ENCODE results near the gene HS3ST3A1. TPM values are rescaled to one million over a fixed set of nuclear protein-coding genes. Genes with fewer than 3 reads are reported as not detected.

Gene HS3ST3A1
- total and polyA plus RNA-seq, 2 of the 8 experiments (the other 6 are each of a cell fraction or from before 2014, with no cell fraction given), result 5.4 to 5.7 TPM

- DNase-seq (ENCODE audit: low read depth in 1 of 2, low spot score in 2 of 2), result no peak
- POLR2A ChIA-PET (ENCODE audit: partially characterized antibody), result no interaction called here
- no peaks in the 10 kb centered on the region for H3K36me3 ChIP-seq (ENCODE audit: control insufficient read depth in 2 of 4, insufficient read depth in 4 of 4, low read length in 3 of 4)
- TF ChIP-seq CREB1 (IDR thresholded peaks at IDR 0.05), result no peak
- no peak for TF ChIP-seq MAFK (IDR thresholded peaks at IDR 0.05; ENCODE audit: low read depth, low read length)
- no peak for TF ChIP-seq TAF7 (optimal IDR thresholded peaks at IDR 0.05; ENCODE audit: borderline replicate concordance, low read depth, low read length)
- TF ChIP-seq GABPA (IDR thresholded peaks at IDR 0.05; ENCODE audit: borderline replicate concordance, insufficient read depth, low read length), result no peak
- TF ChIP-seq YY1 (IDR thresholded peaks at IDR 0.05; ENCODE audit: low read depth, low read length), result 0 out of 2 replicates have a peak, but pooled peaks have one; percentile 32
- no peak for TF ChIP-seq MAX (IDR thresholded peaks at IDR 0.05)
- no peak for TF ChIP-seq JUND (IDR thresholded peaks at IDR 0.05; ENCODE audit: low read length)
- no peak for TF ChIP-seq SP2 (IDR thresholded peaks at IDR 0.05; ENCODE audit: low read length)
- no peak for TF ChIP-seq POLR2A (IDR thresholded peaks at IDR 0.05; ENCODE audit: control extremely low read depth in 1 of 2, low read depth in 2 of 2, low read length in 2 of 2)
- no peak for TF ChIP-seq CBX8 (IDR thresholded peaks at IDR 0.05; ENCODE audit: borderline replicate concordance, low read depth, low read length)
- no peak for TF ChIP-seq CHD2 (IDR thresholded peaks at IDR 0.05; ENCODE audit: low read length)
- no peak for TF ChIP-seq HDAC2 (IDR thresholded peaks at IDR 0.05; ENCODE audit: borderline replicate concordance in 1 of 2, low read depth in 2 of 2, low read length in 2 of 2)
- peak; percentile 90 for TF ChIP-seq SRF (IDR thresholded peaks at IDR 0.05; ENCODE audit: low read depth, low read length)
- no peak for TF ChIP-seq KDM5A (IDR thresholded peaks at IDR 0.05; ENCODE audit: low read length)
- no peak for TF ChIP-seq KDM4A (IDR thresholded peaks at IDR 0.05; ENCODE audit: low read depth, low read length, severe bottlenecking)
Measured at GRCh38 chr17:13638855-13639458, 37.2 kb upstream of the HS3ST3A1 start.

More at GRCh38 chr17:13638855-13639458, 37.2 kb upstream of the HS3ST3A1 start:
- Histone ChIP-seq H2BK15ac (ENCODE audit: low read length) (no peak overlapping the region), H2BK5ac (ENCODE audit: low read depth, low read length) (no peak overlapping the region), H3K14ac (ENCODE audit: insufficient read length) (no peak overlapping the region), H3K9ac (replicated peaks in 1 of 4; ENCODE audit: extremely low read depth in 1 of 4, low read depth in 3 of 4, low read length in 3 of 4) (no peak overlapping the region), H4K5ac (ENCODE audit: insufficient read length, low read depth, low read length) (no peak overlapping the region), H4K8ac (ENCODE audit: extremely low read depth, insufficient read depth, low read length) (no peak overlapping the region), H3K23me2 (ENCODE audit: low read depth, low read length) (no peaks in the 10 kb centered on the region), H3K56ac (replicated peaks; ENCODE audit: insufficient read length, low read depth, low read length) (no peak overlapping the region), H3K4ac (replicated peaks; ENCODE audit: insufficient read length, low read depth, low read length) (no peak overlapping the region), H3K27ac (ENCODE audit: low read depth, low read length) (no peak overlapping the region), H3K4me2 (ENCODE audit: insufficient read depth in 1 of 2, low read depth in 2 of 2, low read length in 2 of 2) (no peak overlapping the region), H2AK5ac (ENCODE audit: low read depth, low read length) (no peak overlapping the region), H3K9me3 (ENCODE audit: insufficient read depth in 2 of 2, low read depth in 1 of 2, low read length in 1 of 2) (no peaks in the 10 kb centered on the region), H3K79me2 (ENCODE audit: control insufficient read depth in 1 of 2, insufficient read depth in 2 of 2, low read length in 2 of 2) (no peaks in the 10 kb centered on the region), H3K4me1 (replicated peaks in 1 of 4; ENCODE audit: control insufficient read depth in 3 of 4, insufficient read depth in 4 of 4, low read length in 3 of 4) (peaks cover 0 to 8% (median 4%) of the 10 kb centered on the region in 4 experiments; a peak in 3 of 7 replicates), H4K20me1 (replicated peaks in 1 of 2; ENCODE audit: control insufficient read depth in 1 of 2, insufficient read depth in 2 of 2, low read length in 2 of 2) (no peaks in the 10 kb centered on the region), H3K27me3 (replicated peaks in 1 of 4; ENCODE audit: control insufficient read depth in 3 of 4, extremely low read depth in 1 of 4, insufficient read depth in 3 of 4, low read length in 3 of 4) (no peaks in the 10 kb centered on the region), H3K23ac (ENCODE audit: insufficient read length) (no peak overlapping the region), H2BK12ac (ENCODE audit: low read depth, low read length) (peak overlapping the region; percentile 81; the same call in 1 of the 2 replicates), H3K79me1 (ENCODE audit: low read depth, low read length) (no peaks in the 10 kb centered on the region), H2AFZ (ENCODE audit: low read length) (no peak overlapping the region), H3K4me3 (ENCODE audit: extremely low read depth in 1 of 4, insufficient read depth in 2 of 4, low read depth in 3 of 4, low read length in 4 of 4) (no peak overlapping the region), H2BK20ac (ENCODE audit: low read length) (no peak overlapping the region), H3K18ac (ENCODE audit: extremely low read depth, low read length) (no peak overlapping the region), H2BK120ac (replicated peaks; ENCODE audit: low read depth, low read length) (no peak overlapping the region), H4K91ac (replicated peaks; ENCODE audit: insufficient read length, low read length) (peak overlapping the region; percentile 22)
- WGBS, 2 experiments (ENCODE audit: extremely low coverage in 1 of 2, insufficient coverage in 1 of 2, insufficient read length in 1 of 2, insufficient replicate concordance in 2 of 2, low coverage in 1 of 2, low lambda C conversion rate in 2 of 2, missing lambda C conversion rate in 1 of 2), result 54% methylated on average over 1 of the region's 1 CpG; no CpG with 5 or more reads in 1 of the 2 experiments
- FAIRE-seq, result peak; percentile 73
- CTCF ChIA-PET (ENCODE audit: partially characterized antibody), result no interaction called here
